Stimulated activated CD4-positive, alpha-beta T cell treated with anti-CD3 and anti-CD28 coated beads, Interleukin-15, amount 100 ng/mL, for 48 hours (primary cell): ENCODE results near the gene RHOBTB1.

Source experiments
- DNase-seq, 2 donors: peaks; one replicate each; pipeline ENCODE4 v3.0.0-alpha.2; 2020; ENCODE audit warnings: low read depth in 2 of 2

The RHOBTB1 gene

GRCh38 chr10:60820093-60820754 is 123.8 kb downstream of the RHOBTB1 start:
- DNase-seq = no peak
